IMR-90 (cell line): Measurements from ENCODE around the gene TENT4B. TPM values are rescaled to one million over a fixed set of nuclear protein-coding genes. Genes with fewer than 3 reads are reported as not detected.

Source experiments
- ATAC-seq: fragments of 200-7000 bp; cut with Tn5 transposase; 2 replicates; pipeline ENCODE4 v1.9.1; 2020; ENCODE audit warnings: low read depth, mild to moderate bottlenecking, moderate library complexity
- BruUV-seq: library from RNA; stranded (reverse); fragments of 400-500 nt; replicated peaks from 2 replicates; lab custom pipeline; 2021; lab: Mats Ljungman, UMichigan
- CTCF ChIA-PET: fragments of 300-600 bp; formaldehyde crosslinking; extraction: SDS; loops from one replicate; lab custom pipeline; 2021; ENCODE audit warnings: antibody characterized with exemption; lab: Yijun Ruan, JAX
- POLR2A ChIA-PET: fragments of 300-600 bp; sonication (Branson Sonifier 250); formaldehyde crosslinking; loops from one replicate; lab custom pipeline; 2022; ENCODE audit warnings: antibody characterized with exemption; ENCODE audit not compliant: unreplicated experiment; lab: Charles Lee
- DNase-seq: peaks from one replicate; pipeline ENCODE4 v3.0.0; 2013
- H2AFZ ChIP-seq: replicated peaks from 2 replicates; pipeline ENCODE3; 2013; ENCODE audit warnings: low read length, mild to moderate bottlenecking; ENCODE audit not compliant: poor library complexity
- H2AK5ac ChIP-seq: 2 replicates; pipeline ENCODE4 v1.6.1; 2013; ENCODE audit warnings: low read depth, low read length, inconsistent platforms
- H2AK9ac ChIP-seq: replicated peaks from 2 replicates; pipeline ENCODE3; 2013; ENCODE audit warnings: mild to moderate bottlenecking, low read depth, low read length, moderate library complexity; ENCODE audit not compliant: poor library complexity
- H2BK120ac ChIP-seq: 2 replicates; pipeline ENCODE4 v1.6.1; 2013; ENCODE audit warnings: low read depth, low read length, inconsistent platforms
- H2BK15ac ChIP-seq: 3 replicates; pipeline ENCODE4 v1.6.1; 2013; ENCODE audit warnings: low read depth, low read length, inconsistent platforms
- H2BK20ac ChIP-seq: 2 replicates; pipeline ENCODE4 v1.6.1; 2013; ENCODE audit warnings: low read depth, mild to moderate bottlenecking, inconsistent platforms, low read length, moderate library complexity
- H2BK5ac ChIP-seq: 2 replicates; pipeline ENCODE4 v1.6.1; 2013; ENCODE audit warnings: mild to moderate bottlenecking, low read depth, low read length, inconsistent platforms; ENCODE audit not compliant: poor library complexity, severe bottlenecking
- H3K14ac ChIP-seq: replicated peaks from 2 replicates; pipeline ENCODE4 v1.6.1; 2013; ENCODE audit warnings: low read depth, low read length, inconsistent platforms
- H3K18ac ChIP-seq: 2 replicates; pipeline ENCODE4 v1.6.1; 2013; ENCODE audit warnings: low read depth, low read length, control low read depth
- H3K23ac ChIP-seq: 2 replicates; pipeline ENCODE4 v1.6.1; 2013; ENCODE audit warnings: low read depth, low read length, inconsistent platforms
- H3K27ac ChIP-seq: 2 replicates; pipeline ENCODE4 v1.5.1; 2013; ENCODE audit warnings: mild to moderate bottlenecking, control low read depth, low read length; ENCODE audit not compliant: insufficient read depth
- H3K27me3 ChIP-seq: 2 replicates; pipeline ENCODE4 v1.6.1; 2013; ENCODE audit warnings: low read length; ENCODE audit not compliant: control insufficient read depth, insufficient read depth
- H3K36me3 ChIP-seq: 2 replicates; pipeline ENCODE4 v1.6.1; 2013; ENCODE audit warnings: low read length, mixed read lengths; ENCODE audit not compliant: control insufficient read depth, insufficient read depth
- H3K4ac ChIP-seq: 2 replicates; pipeline ENCODE4 v1.6.1; 2013; ENCODE audit warnings: low read depth, low read length, inconsistent platforms
- H3K4me1 ChIP-seq: 2 replicates; pipeline ENCODE4 v1.6.1; 2013; ENCODE audit warnings: low read length, mixed read lengths; ENCODE audit not compliant: control insufficient read depth, insufficient read depth
- H3K4me2 ChIP-seq: 2 replicates; pipeline ENCODE4 v1.6.1; 2013; ENCODE audit warnings: low read depth, mild to moderate bottlenecking, control low read depth, low read length, moderate library complexity
- H3K4me3 ChIP-seq: 2 replicates; pipeline ENCODE4 v1.5.1; 2013; ENCODE audit warnings: low read depth, mild to moderate bottlenecking, control low read depth, low read length, moderate library complexity; ENCODE audit not compliant: insufficient read depth
- H3K56ac ChIP-seq: 2 replicates; pipeline ENCODE4 v1.6.1; 2013; ENCODE audit warnings: low read length, inconsistent platforms; ENCODE audit not compliant: insufficient read depth; ENCODE audit errors: extremely low read depth
- H3K79me1 ChIP-seq, 2 experiments: 2 replicates each; pipeline ENCODE4 v1.6.1; 2013; ENCODE audit warnings: low read length in 2 of 2, inconsistent platforms in 1 of 2, low read depth in 1 of 2
- H3K9ac ChIP-seq: 2 replicates; pipeline ENCODE4 v1.6.1; 2013; ENCODE audit warnings: low read depth, low read length, control low read depth
- H3K9me1 ChIP-seq: 2 replicates; pipeline ENCODE4 v1.6.1; 2013; ENCODE audit warnings: low read length, inconsistent platforms; ENCODE audit not compliant: insufficient read depth
- H3K9me3 ChIP-seq: 2 replicates; pipeline ENCODE4 v1.6.1; 2013; ENCODE audit warnings: low read length; ENCODE audit not compliant: control insufficient read depth, insufficient read depth
- H4K20me1 ChIP-seq: 2 replicates; pipeline ENCODE4 v1.6.1; 2013; ENCODE audit warnings: low read length, inconsistent platforms; ENCODE audit not compliant: insufficient read depth
- H4K5ac ChIP-seq: 2 replicates; pipeline ENCODE4 v1.6.1; 2013; ENCODE audit warnings: mild to moderate bottlenecking, low read depth, low read length, control low read depth
- H4K8ac ChIP-seq, 2 experiments: 2 replicates each; pipeline ENCODE4 v1.6.1; 2013; ENCODE audit warnings: low read depth in 2 of 2, low read length in 2 of 2, control low read depth in 1 of 2, inconsistent platforms in 1 of 2
- H4K91ac ChIP-seq: 2 replicates; pipeline ENCODE4 v1.6.1; 2013; ENCODE audit warnings: low read depth, low read length, inconsistent platforms; ENCODE audit not compliant: insufficient read depth
- BHLHE40 ChIP-seq: fragments of 150-350 bp; IDR thresholded peaks from 2 replicates; pipeline ENCODE4 v1.6.1; 2016; ENCODE audit warnings: mild to moderate bottlenecking, low read depth, low read length
- CTCF ChIP-seq: conservative IDR thresholded peaks from 2 replicates; pipeline ENCODE4 v1.5.1; 2012; ENCODE audit warnings: mild to moderate bottlenecking, low read depth, low read length, improper control_type of control experiment
- ELK1 ChIP-seq: fragments of 150-350 bp; IDR thresholded peaks from 2 replicates; pipeline ENCODE4 v1.6.1; 2016; ENCODE audit warnings: low read depth, mild to moderate bottlenecking, low read length, moderate library complexity, borderline replicate concordance
- MAZ ChIP-seq: IDR thresholded peaks from 2 replicates; pipeline ENCODE4 v1.6.1; 2012; ENCODE audit warnings: low read depth, mild to moderate bottlenecking, low read length, improper control_type of control experiment, moderate library complexity, borderline replicate concordance
- NFE2L2 ChIP-seq: fragments of 150-350 bp; IDR thresholded peaks from 2 replicates; pipeline ENCODE4 v1.6.1; 2016; ENCODE audit warnings: low read depth, mild to moderate bottlenecking, low read length
- RAD21 ChIP-seq: IDR thresholded peaks from 2 replicates; pipeline ENCODE4 v1.6.1; 2012; ENCODE audit warnings: low read length, improper control_type of control experiment
- RFX5 ChIP-seq: IDR thresholded peaks from 2 replicates; pipeline ENCODE4 v1.8.0; 2012; ENCODE audit warnings: low read depth, mild to moderate bottlenecking, low read length, moderate library complexity
- WGBS, 2 experiments: methylation state at CpG; one replicate each; pipeline versions ENCODE4 v1.1.5 to v1.1.7; 2013; ENCODE audit warnings: missing lambda C conversion rate in 2 of 2; ENCODE audit not compliant: insufficient read length in 1 of 2; ENCODE audit errors: extremely low coverage in 2 of 2; 5-methylcytosine and 5-hydroxymethylcytosine counted together
- dilution Hi-C: fragments of 300-500 bp; cut with HindIII; formaldehyde crosslinking; loops from one replicate; pipeline ENCODE4 v1.14.3; 2018; ENCODE audit warnings: low sequenced_read_pairs; ENCODE audit not compliant: unreplicated experiment
- in situ Hi-C: fragments of 300-500 bp; cut with MboI; formaldehyde crosslinking; loops from 3 replicates; pipeline ENCODE4 v1.14.3; 2019; ENCODE audit warnings: low sequenced_read_pairs, inconsistent platforms, mixed read lengths
- intact Hi-C: fragments of 100-400 bp; cut with micrococcal nuclease; formaldehyde crosslinking; loops from 2 replicates; pipeline ENCODE4 v1.10.0; 2022
- polyA plus RNA-seq, 3 experiments: library from polyadenylated mRNA; depleted of rRNA; stranded (reverse); fragments of >200 nt; gene quantifications; 2 replicates each; pipeline ENCODE4 v1.2.3, GENCODE V29; 2012; ENCODE audit warnings: low replicate concordance in 1 of 3
- total RNA-seq: library from RNA; depleted of rRNA; stranded (reverse); fragments of >200 nt; gene quantifications from 2 replicates; pipeline ENCODE4 v1.2.3, GENCODE V29; 2012

Gene TENT4B
- total and polyA plus RNA-seq, 2 of the 4 experiments (the other 2 are of a cell fraction): 4.1 to 7.0 TPM

- no peak overlapping the region for H3K14ac ChIP-seq
- no peaks in the 10 kb centered on the region for H3K27me3 ChIP-seq
- H2AK5ac ChIP-seq: no peak overlapping the region
- no peak overlapping the region for H2BK5ac ChIP-seq
- H4K8ac ChIP-seq: no peak overlapping the region
- no peak overlapping the region for H3K18ac ChIP-seq
- TF ChIP-seq MAZ: no peak
- no peak for TF ChIP-seq ELK1
- no peak for TF ChIP-seq NFE2L2
- TF ChIP-seq CTCF: no peak
- TF ChIP-seq RFX5: no peak
- no peak for TF ChIP-seq BHLHE40
- TF ChIP-seq RAD21: no peak
- H2BK120ac ChIP-seq: no peak overlapping the region
- H3K4me1 ChIP-seq: no peaks in the 10 kb centered on the region
- BruUV-seq: no TSS peak
- peaks cover 8 to 23% of the 10 kb centered on the region in 2 experiments; a peak in 3 of 4 replicates for H3K79me1 ChIP-seq
- intact Hi-C loops: no loop called here
- H4K91ac ChIP-seq: no peak overlapping the region
- H3K9ac ChIP-seq: no peak overlapping the region
- WGBS, 2 experiments: 80% methylated on average over 1 of the region's 3 CpGs; no CpG with 5 or more reads in 1 of the 2 experiments
- ChIA-PET CTCF (no interaction called here), POLR2A (no interaction called here)
- ATAC-seq (no peak), DNase-seq (no peak)
- peaks cover 16% of the 10 kb centered on the region for H4K20me1 ChIP-seq
- no peak overlapping the region for H3K4me2 ChIP-seq
- no peak overlapping the region for H3K4ac ChIP-seq
- no peak overlapping the region for H4K5ac ChIP-seq
- no peak overlapping the region for H2BK20ac ChIP-seq
- no peak overlapping the region for H3K56ac ChIP-seq
- H3K4me3 ChIP-seq: no peak overlapping the region
- no peak overlapping the region for H3K23ac ChIP-seq
- no peak overlapping the region for H2AFZ ChIP-seq
- no peak overlapping the region for H2AK9ac ChIP-seq
- no peaks in the 10 kb centered on the region for H3K9me1 ChIP-seq
- 0 out of 2 replicates have a peak, but pooled peaks cover 2% of the 10 kb centered on the region for H3K9me3 ChIP-seq
- H2BK15ac ChIP-seq: no peak overlapping the region
- dilution Hi-C loops: no loop called here
- no peaks in the 10 kb centered on the region for H3K36me3 ChIP-seq
- in situ Hi-C loops: no loop called here
- H3K27ac ChIP-seq: no peak overlapping the region
Observed at GRCh38 chr16:50278251-50278650, 125.1 kb downstream of the TENT4B start.
